ENCODE results near the gene FBXO36. TPM values are rescaled to one million over a fixed set of nuclear protein-coding genes. Genes with fewer than 3 reads are reported as not detected.
A peak's percentile ranks its signal among the peaks of the same experiment; 100 is the strongest.

Gene FBXO36
- total and polyA plus RNA-seq, 2 of the 13 experiments (the other 11 are each of a cell fraction or from before 2014, with no cell fraction given), result 2.8 TPM

GRCh38 chr2:229921892-229922448 is 333 bp upstream of the FBXO36 start, which contains the start of gene TRIP12 (continued):
- TF ChIP-seq ZNF142 (CRISPR knock-in tag; IDR thresholded peaks at IDR 0.05) (0 out of 2 replicates have a peak, but pooled peaks have one; percentile 30), ZNF235 (CRISPR knock-in tag; IDR thresholded peaks at IDR 0.05; ENCODE audit: borderline replicate concordance) (peak; percentile 45), TBX2 (CRISPR knock-in tag; IDR thresholded peaks at IDR 0.05; ENCODE audit: borderline replicate concordance) (peak; percentile 60; the same call in 1 of the 2 replicates), ZNF44 (CRISPR knock-in tag; IDR thresholded peaks at IDR 0.05) (peak; percentile 69; the same call in 1 of the 2 replicates), PHB2 (IDR thresholded peaks at IDR 0.05; ENCODE audit: partially characterized antibody) (no peak), ZNF160 (CRISPR knock-in tag; IDR thresholded peaks at IDR 0.05) (peak; percentile 38; the same call in 1 of the 2 replicates), ZXDC (CRISPR knock-in tag; IDR thresholded peaks at IDR 0.05) (0 out of 2 replicates have a peak, but pooled peaks have one; percentile 68), ELF3 (CRISPR knock-in tag; IDR thresholded peaks at IDR 0.05) (peak; percentile 93), ZNF331 (CRISPR knock-in tag; IDR thresholded peaks at IDR 0.05) (peak; percentile 73), FOXO1 (CRISPR knock-in tag; IDR thresholded peaks at IDR 0.05) (peak; percentile 76), MYNN (CRISPR knock-in tag; IDR thresholded peaks at IDR 0.05; ENCODE audit: low read depth) (0 out of 2 replicates have a peak, but pooled peaks have one; percentile 18), GFI1 (CRISPR knock-in tag; IDR thresholded peaks at IDR 0.05; ENCODE audit: borderline replicate concordance) (peak; percentile 76; the same call in 1 of the 2 replicates), ZNF776 (CRISPR knock-in tag; IDR thresholded peaks at IDR 0.05) (peak; percentile 53), ZNF552 (CRISPR knock-in tag; IDR thresholded peaks at IDR 0.05; ENCODE audit: borderline replicate concordance) (peak; percentile 39; the same call in 1 of the 2 replicates), REL (CRISPR knock-in tag; conservative IDR thresholded peaks at IDR 0.05) (peak; percentile 22; the same call in 1 of the 2 replicates), FOXA3 (CRISPR knock-in tag; IDR thresholded peaks at IDR 0.05) (peak; percentile 69), MIER3 (CRISPR knock-in tag; IDR thresholded peaks at IDR 0.05; ENCODE audit: borderline replicate concordance) (peak; percentile 63; the same call in 1 of the 2 replicates), RFXANK (CRISPR knock-in tag; IDR thresholded peaks at IDR 0.05) (no peak), CAMTA2 (CRISPR knock-in tag; IDR thresholded peaks at IDR 0.05; ENCODE audit: borderline replicate concordance) (peak; percentile 3; the same call in 1 of the 2 replicates), ZBTB37 (CRISPR knock-in tag; IDR thresholded peaks at IDR 0.05) (0 out of 2 replicates have a peak, but pooled peaks have one; percentile 33)

Data from HepG2 (cell line).